CD4-positive, CD25-positive, alpha-beta regulatory T cell (primary cell): Measurements from ENCODE around the gene KDM3B. TPM values are rescaled to one million over a fixed set of nuclear protein-coding genes. Genes with fewer than 3 reads are reported as not detected.
"Not testable (repeated sequence)": the region's sequence is repeated elsewhere in the genome, so short reads cannot be mapped to it uniquely, and the experiment has no call there.

Experiments used
- ATAC-seq, 2 donors: fragments of 150-1000 bp; cut with Tn5 transposase; one replicate each; pipeline ENCODE4 v1.10.0; 2021; ENCODE audit warnings: low read depth in 2 of 2, moderate number of reproducible peaks in 2 of 2, moderate library complexity in 1 of 2
- DNase-seq, 3 donors: peaks; one replicate each; pipeline versions ENCODE4 v3.0.0 to v3.0.0-alpha.2; 2012 to 2022; ENCODE audit warnings: mixed read lengths in 1 of 3
- H3K27ac ChIP-seq: one replicate; pipeline ENCODE4 v1.7.0; 2013; ENCODE audit warnings: mild to moderate bottlenecking, low read length; ENCODE audit not compliant: insufficient read depth, poor library complexity, severe bottlenecking
- H3K27me3 ChIP-seq: one replicate; pipeline ENCODE4 v1.7.0; 2013; ENCODE audit warnings: low read length; ENCODE audit not compliant: control insufficient read depth, insufficient read depth
- H3K36me3 ChIP-seq: one replicate; pipeline ENCODE4 v1.7.0; 2013; ENCODE audit warnings: mild to moderate bottlenecking, low read length, moderate library complexity; ENCODE audit not compliant: control insufficient read depth, insufficient read depth
- H3K4me1 ChIP-seq: 2 replicates; pipeline ENCODE4 v1.7.0; 2013; ENCODE audit warnings: mild to moderate bottlenecking, low read length; ENCODE audit not compliant: insufficient read depth, control insufficient read depth, poor library complexity, severe bottlenecking
- H3K4me3 ChIP-seq: one replicate; pipeline ENCODE4 v1.7.0; 2013; ENCODE audit warnings: low read depth, mild to moderate bottlenecking, low read length, moderate library complexity
- H3K9me3 ChIP-seq, 2 experiments: 1 replicate in 1 of 2; 2 replicates in 1 of 2; pipeline ENCODE4 v1.7.0; 2013; ENCODE audit warnings: low read length in 2 of 2, mild to moderate bottlenecking in 1 of 2, moderate library complexity in 1 of 2; ENCODE audit not compliant: control insufficient read depth in 2 of 2
- H3K27ac Mint-ChIP-seq, 3 donors: one replicate each; pipeline ENCODE4 v1.8.0; 2020 to 2022; ENCODE audit warnings: mild to moderate bottlenecking in 3 of 3, mixed read lengths in 3 of 3, moderate library complexity in 2 of 3
- H3K27me3 Mint-ChIP-seq: one replicate; pipeline ENCODE4 v1.8.0; 2022; ENCODE audit warnings: mild to moderate bottlenecking, mixed read lengths
- H3K36me3 Mint-ChIP-seq: one replicate; pipeline ENCODE4 v1.8.0; 2020; ENCODE audit warnings: mixed read lengths
- H3K4me1 Mint-ChIP-seq, 4 donors: one replicate each; pipeline ENCODE4 v1.8.0; 2020 to 2022; ENCODE audit warnings: mixed read lengths in 4 of 4, mild to moderate bottlenecking in 1 of 4
- H3K4me3 Mint-ChIP-seq, 4 donors: one replicate each; pipeline ENCODE4 v1.8.0; 2020 to 2022; ENCODE audit warnings: mild to moderate bottlenecking in 4 of 4, mixed read lengths in 4 of 4, moderate library complexity in 3 of 4
- H3K9me3 Mint-ChIP-seq, 7 donors: one replicate each; pipeline ENCODE4 v1.8.0; 2020 to 2022; ENCODE audit warnings: mixed read lengths in 7 of 7, mild to moderate bottlenecking in 3 of 7, moderate library complexity in 2 of 7
- polyA plus RNA-seq, 4 donors: library from polyadenylated mRNA; unstranded; fragments of 300-500 nt; fragmentation: Illumina TruSeq; gene quantifications; one replicate each; pipeline ENCODE4 v1.2.3, GENCODE V29; 2021
- total RNA-seq: library from RNA; stranded (reverse); gene quantifications from one replicate; pipeline ENCODE4 v1.2.3, GENCODE V29; 2022

The KDM3B gene
- total and polyA plus RNA-seq, 5 donors from 2014 or later, result 12.8 to 77.1 (median 13.8) TPM

DNA sequence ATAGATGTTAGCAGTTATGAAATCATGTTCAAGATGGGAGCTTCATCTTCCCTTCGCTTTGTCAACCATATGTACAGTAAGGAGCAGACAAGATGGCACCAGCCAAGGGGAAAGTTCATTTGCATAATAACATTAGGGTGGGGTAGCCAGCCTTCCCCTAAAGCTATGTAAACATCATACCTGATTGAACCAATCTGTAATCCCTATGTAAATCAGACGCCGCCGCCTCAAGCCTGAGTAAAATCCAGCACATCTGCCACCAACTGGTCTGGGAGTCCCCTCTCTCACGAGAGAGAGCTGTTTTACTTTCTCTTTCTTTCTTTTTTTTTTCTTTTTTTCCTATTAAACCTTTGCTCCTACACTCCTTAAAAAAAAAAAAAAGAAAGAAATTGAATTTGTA lies 55.5 kb downstream of the KDM3B start:
- H3K27ac ChIP-seq, result no peak overlapping the region
- ATAC-seq (no peak), DNase-seq (peak in 2 of 3 donors; percentile 7 to 58)
- H3K9me3 ChIP-seq, result no peaks in the 10 kb centered on the region
- Mint-ChIP-seq H3K27ac (peak overlapping the region in 2 of 3 donors; percentile 77 to 90), H3K27me3 (no peaks in the 10 kb centered on the region), H3K4me1 (peaks cover 8 to 15% (median 12%) of the 10 kb centered on the region in 4 donors), H3K36me3 (peaks cover 41% of the 10 kb centered on the region), H3K4me3 (peak overlapping the region in 1 of 4 donors; percentile 36), H3K9me3 (no peaks in the 10 kb centered on the region)
- peaks cover 33% of the 10 kb centered on the region for H3K36me3 ChIP-seq
- no peaks in the 10 kb centered on the region for H3K27me3 ChIP-seq
- peak overlapping the region; percentile 13 for H3K4me3 ChIP-seq
- peaks cover 4% of the 10 kb centered on the region for H3K4me1 ChIP-seq

DNA sequence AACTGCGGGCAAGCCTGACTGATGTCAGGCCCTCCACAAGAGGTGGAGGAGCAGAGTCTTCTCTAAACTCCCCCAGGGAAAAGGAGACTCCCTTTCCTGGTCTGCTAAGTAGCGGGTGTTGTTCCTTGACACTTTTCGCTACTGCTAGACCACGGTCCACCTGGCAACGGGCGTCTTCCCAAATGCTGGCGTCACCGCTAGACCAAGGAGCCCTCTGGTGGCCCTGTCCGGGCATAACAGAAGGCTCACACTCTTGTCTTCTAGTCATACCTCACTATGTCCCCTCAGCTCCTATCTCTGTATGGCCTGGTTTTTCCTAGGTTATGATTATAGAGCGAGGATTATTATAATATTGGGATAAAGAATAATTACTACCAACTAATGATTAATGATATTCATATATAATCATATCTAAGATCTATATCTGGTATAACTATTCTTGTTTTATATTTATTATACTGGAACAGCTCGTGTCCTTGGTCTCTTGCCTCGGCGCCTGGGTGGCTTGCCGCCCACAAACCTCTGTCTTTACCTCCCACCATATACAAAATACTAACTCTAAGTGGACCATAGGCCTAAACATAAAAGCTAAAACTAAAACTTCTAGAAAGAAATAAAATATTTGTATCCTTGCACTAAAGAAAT lies 58.6 kb downstream of the KDM3B start:
- H3K9me3 ChIP-seq, H3K4me3 ChIP-seq, H3K4me3 Mint-ChIP-seq, H3K27me3 Mint-ChIP-seq, H3K27ac Mint-ChIP-seq, H3K27ac ChIP-seq, ATAC-seq, H3K27me3 ChIP-seq, H3K9me3 Mint-ChIP-seq, H3K4me1 ChIP-seq: not testable (repeated sequence)
- peaks cover 35% of the 10 kb centered on the region for H3K36me3 ChIP-seq
- Mint-ChIP-seq H3K4me1 (peaks cover 8 to 13% (median 11%) of the 10 kb centered on the region in 4 donors), H3K36me3 (peaks cover 36% of the 10 kb centered on the region)
- DNase-seq, result peak in 2 of 3 donors; percentile 11 to 12

DNA sequence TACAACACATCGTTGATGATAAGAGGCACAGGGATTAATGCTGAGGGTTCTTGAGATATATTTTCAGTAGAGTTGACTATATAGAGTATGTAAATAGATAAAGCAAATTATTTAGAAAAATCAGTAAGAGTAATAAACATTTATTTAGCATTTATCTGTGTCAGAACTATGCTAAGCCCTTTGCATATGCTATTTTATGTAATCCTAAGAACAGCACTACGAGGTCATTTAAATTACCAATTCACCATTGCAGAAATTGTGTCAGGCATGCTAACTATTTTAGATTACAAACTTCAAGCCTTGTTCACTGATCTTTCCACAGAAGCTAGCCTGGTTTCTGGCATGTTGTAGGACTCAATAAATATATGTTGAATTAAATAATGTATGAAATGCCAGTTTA lies 66.0 kb downstream of the KDM3B start:
- Mint-ChIP-seq H3K4me3 (no peak overlapping the region), H3K9me3 (peaks cover 0 to 2% (median 0%) of the 10 kb centered on the region in 7 donors), H3K36me3 (peaks cover 43% of the 10 kb centered on the region), H3K4me1 (peaks cover 0 to 5% (median 1%) of the 10 kb centered on the region in 4 donors), H3K27ac (no peak overlapping the region), H3K27me3 (no peaks in the 10 kb centered on the region)
- H3K27me3 ChIP-seq, result no peaks in the 10 kb centered on the region
- no peaks in the 10 kb centered on the region for H3K9me3 ChIP-seq
- no peak overlapping the region for H3K27ac ChIP-seq
- no peak for DNase-seq
- no peak overlapping the region for H3K4me3 ChIP-seq
- no peaks in the 10 kb centered on the region for H3K4me1 ChIP-seq
- ATAC-seq, result no peak
- H3K36me3 ChIP-seq, result peaks cover 86% of the 10 kb centered on the region

DNA sequence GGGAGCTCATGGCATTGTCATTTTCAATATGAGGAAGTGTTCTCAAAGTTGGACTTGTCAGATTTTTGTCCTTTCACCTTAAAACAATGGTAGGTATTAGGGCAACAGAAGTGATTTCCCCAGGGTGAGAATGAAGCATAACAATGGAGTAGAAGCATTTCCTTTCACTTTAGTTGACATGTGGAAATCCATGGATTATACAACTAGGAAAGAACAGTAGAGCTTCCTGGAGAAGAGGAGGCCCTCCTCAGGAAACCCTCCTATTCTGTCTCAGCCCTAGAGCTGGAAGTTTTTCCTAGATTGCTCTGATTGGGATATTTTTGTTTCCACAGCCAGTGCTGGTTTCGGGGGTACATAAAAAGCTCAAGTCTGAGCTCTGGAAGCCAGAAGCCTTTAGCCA lies 72.6 kb downstream of the KDM3B start:
- Histone ChIP-seq H3K9me3 (no peaks in the 10 kb centered on the region), H3K36me3 (peaks cover 95% of the 10 kb centered on the region), H3K27me3 (no peaks in the 10 kb centered on the region), H3K4me3 (no peak overlapping the region), H3K4me1 (no peaks in the 10 kb centered on the region), H3K27ac (no peak overlapping the region)
- Mint-ChIP-seq H3K36me3 (peaks cover 67% of the 10 kb centered on the region), H3K4me3 (no peak overlapping the region), H3K4me1 (peaks cover 0 to 5% (median 1%) of the 10 kb centered on the region in 4 donors), H3K27me3 (no peaks in the 10 kb centered on the region), H3K9me3 (peaks cover 0 to 2% (median 0%) of the 10 kb centered on the region in 7 donors), H3K27ac (peak overlapping the region in 1 of 3 donors; percentile 57)
- ATAC-seq, result no peak
- no peak for DNase-seq

DNA sequence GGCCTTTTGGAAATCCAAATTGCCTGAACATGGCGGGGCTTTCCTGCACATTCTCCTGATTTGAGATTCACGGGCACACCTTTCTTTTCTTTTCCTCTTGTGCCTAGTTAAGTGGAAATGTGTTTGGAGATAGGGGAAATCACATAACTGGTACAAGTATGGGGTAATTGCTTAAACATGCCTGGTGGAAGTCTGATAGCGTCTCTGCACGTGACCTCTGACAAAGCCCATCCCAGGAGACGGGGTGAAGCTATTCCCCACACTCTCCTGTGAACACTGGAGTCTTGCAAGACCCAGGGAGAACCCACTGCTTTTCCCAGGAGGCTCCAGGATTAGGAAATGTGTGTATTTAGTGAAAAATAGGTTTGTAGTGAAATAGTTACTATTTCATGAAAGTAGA lies 83.5 kb downstream of the KDM3B start:
- DNase-seq, result no peak
- H3K27ac ChIP-seq, result no peak overlapping the region
- peaks cover 4 to 14% (median 8%) of the 10 kb centered on the region in 4 donors for H3K4me1 Mint-ChIP-seq
- no peaks in the 10 kb centered on the region for H3K27me3 Mint-ChIP-seq
- peaks cover 29% of the 10 kb centered on the region for H3K36me3 Mint-ChIP-seq
- H3K4me3 Mint-ChIP-seq, result no peak overlapping the region
- H3K27me3 ChIP-seq, result no peaks in the 10 kb centered on the region
- H3K4me3 ChIP-seq, result no peak overlapping the region
- H3K9me3 Mint-ChIP-seq, result no peaks in the 10 kb centered on the region
- peaks cover 47% of the 10 kb centered on the region for H3K36me3 ChIP-seq
- no peaks in the 10 kb centered on the region for H3K9me3 ChIP-seq
- ATAC-seq, result no peak
- no peak overlapping the region for H3K27ac Mint-ChIP-seq
- H3K4me1 ChIP-seq, result peaks cover 12% of the 10 kb centered on the region

DNA sequence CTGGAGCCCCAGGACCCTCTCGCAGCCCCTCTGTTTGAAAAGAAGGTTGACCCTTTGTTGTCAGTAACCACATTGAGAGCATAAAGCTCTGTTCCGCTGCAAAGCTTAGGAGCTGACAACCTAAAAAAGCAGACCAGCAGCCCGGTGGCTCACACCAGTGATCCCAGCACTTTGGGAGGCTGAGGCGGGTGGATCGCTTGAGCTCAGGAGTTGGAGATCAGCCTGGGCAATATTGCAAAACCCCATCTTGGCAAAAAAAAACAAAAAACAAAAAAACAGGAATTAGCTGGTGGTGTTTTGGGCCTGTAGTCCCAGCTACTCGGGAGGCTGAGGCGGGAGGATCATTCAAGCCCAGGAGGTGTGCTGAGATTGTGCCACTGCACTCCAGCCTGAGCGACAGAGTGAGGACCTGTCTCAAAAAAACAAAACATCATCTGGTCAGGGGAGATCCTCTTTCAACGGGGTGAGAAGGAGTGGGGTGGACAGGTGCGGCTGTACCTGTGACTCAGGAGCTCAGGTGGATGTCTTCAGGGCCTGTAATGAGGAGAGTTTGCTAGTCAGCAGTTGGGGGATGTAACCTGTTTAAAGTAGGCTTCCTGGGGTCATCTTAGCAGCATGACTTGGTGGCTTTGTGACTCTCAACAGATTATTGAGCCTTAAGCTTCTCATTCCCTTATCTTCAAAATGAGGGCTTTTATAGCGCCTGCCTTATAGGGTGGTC lies 85.7 kb downstream of the KDM3B start:
- peaks cover 12% of the 10 kb centered on the region for H3K4me1 ChIP-seq
- peaks cover 29% of the 10 kb centered on the region for H3K36me3 ChIP-seq
- H3K4me1 Mint-ChIP-seq, result peaks cover 4 to 15% (median 8%) of the 10 kb centered on the region in 4 donors
- peak overlapping the region; percentile 32 for H3K4me3 ChIP-seq
- H3K27me3 ChIP-seq, result no peaks in the 10 kb centered on the region
- no peak overlapping the region for H3K27ac ChIP-seq
- H3K36me3 Mint-ChIP-seq, result peaks cover 23% of the 10 kb centered on the region
- H3K27me3 Mint-ChIP-seq, result no peaks in the 10 kb centered on the region
- no peaks in the 10 kb centered on the region for H3K9me3 ChIP-seq
- H3K4me3 Mint-ChIP-seq, result peak overlapping the region; percentile 75 to 87 (median 82)
- peaks cover 0 to 1% (median 0%) of the 10 kb centered on the region in 7 donors for H3K9me3 Mint-ChIP-seq
- H3K27ac Mint-ChIP-seq, result peak overlapping the region in 2 of 3 donors; percentile 65 to 89
- ATAC-seq (no peak), DNase-seq (no peak)

DNA sequence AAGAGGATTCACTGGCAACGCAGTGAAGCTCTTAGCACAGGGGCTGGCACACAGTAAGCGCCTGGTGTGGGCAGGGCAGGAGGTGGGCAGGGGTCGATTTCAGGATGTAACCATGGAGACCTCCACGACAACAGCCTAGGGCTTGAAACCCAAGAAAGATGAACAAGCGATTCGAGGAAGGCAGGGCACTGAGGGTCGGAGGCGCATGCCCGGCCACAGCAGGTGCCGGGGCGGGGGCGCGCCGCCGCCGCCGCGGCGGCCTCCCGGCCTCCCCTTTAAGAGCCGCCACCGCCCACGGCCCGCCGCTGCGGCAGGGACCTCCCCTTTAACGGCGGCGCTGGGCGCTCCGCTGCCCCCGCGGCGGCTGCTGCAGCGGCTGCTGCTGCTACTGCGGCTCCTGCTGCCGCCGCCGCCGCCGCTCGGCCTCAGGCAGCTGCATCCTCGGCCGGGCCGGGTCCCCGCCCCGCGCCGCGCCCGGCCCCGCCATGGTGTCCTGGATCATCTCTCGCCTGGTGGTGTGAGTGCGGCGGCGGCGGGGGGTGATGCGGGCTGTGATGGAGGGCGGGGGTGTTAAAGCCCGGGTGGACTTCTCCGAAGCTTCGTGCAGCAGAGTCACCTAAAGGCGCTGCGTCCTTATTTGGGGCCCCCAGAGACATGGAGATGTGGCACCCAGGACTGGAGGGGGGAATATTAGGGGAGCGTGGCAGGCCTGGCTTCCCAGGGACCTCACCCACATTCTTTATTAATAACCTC lies 86.4 kb downstream of the KDM3B start, which contains the start of gene REEP2:
Gene REEP2, plus strand, starts transcription at position 334 of the 753 bp plus-strand sequence. Its CDS starts 152 bp downstream, at position 486.
- peak within 1 kb of the TSS in 2 of 3 donors; percentile 65 to 89 for H3K27ac Mint-ChIP-seq
- H3K4me1 Mint-ChIP-seq, result peaks cover 4 to 15% (median 8%) of the 10 kb centered on the region in 4 donors
- H3K4me3 Mint-ChIP-seq, result peak within 1 kb of the TSS; percentile 75 to 92 (median 86)
- peaks cover 0 to 1% (median 0%) of the 10 kb centered on the region in 7 donors for H3K9me3 Mint-ChIP-seq
- ATAC-seq (peak; percentile 63 to 76), DNase-seq (peak; percentile 44 to 67 (median 47))
- peaks cover 24% of the 10 kb centered on the region for H3K36me3 ChIP-seq
- no peaks in the 10 kb centered on the region for H3K9me3 ChIP-seq
- H3K27me3 ChIP-seq, result no peaks in the 10 kb centered on the region
- H3K27ac ChIP-seq, result no peak within 1 kb of the TSS
- H3K36me3 Mint-ChIP-seq, result peaks cover 23% of the 10 kb centered on the region
- peak within 1 kb of the TSS; percentile 32 for H3K4me3 ChIP-seq
- peaks cover 12% of the 10 kb centered on the region for H3K4me1 ChIP-seq
- no peaks in the 10 kb centered on the region for H3K27me3 Mint-ChIP-seq
